ENCODE measurements around the gene HTRA2.

The HTRA2 gene

GRCh38 chr2:74498500-74499266 lies 31.1 kb upstream of the HTRA2 start:
- Histone ChIP-seq H3K27ac (no peak overlapping the region), H3K4me1 (peaks cover 0 to 32% (median 14%) of the 10 kb centered on the region in 10 experiments; a peak in 18 of 20 replicates), H3K9ac (no peak overlapping the region), H3K9me3 (replicated peaks in 1 of 11) (peaks cover 0 to 10% (median 0%) of the 10 kb centered on the region in 11 experiments; a peak in 1 of 22 replicates), H4K20me1 (peaks cover 0 to 56% (median 17%) of the 10 kb centered on the region in 11 experiments; a peak in 14 of 22 replicates), H3K4me2 (peak overlapping the region in 2 of 11 experiments; percentile 5 to 6; a peak in 2 of 22 replicates), H3K27me3 (peaks cover 77 to 87% (median 83%) of the 10 kb centered on the region in 11 experiments), H3K36me3 (peaks cover 5 to 23% (median 14%) of the 10 kb centered on the region in 11 experiments), H3K4me3 (0 out of 20 replicates have a peak overlapping the region, but pooled peaks of 1 of the 10 experiments have one; percentile 5)
- no peak for TF ChIP-seq Cebpa-rat (IDR thresholded peaks at IDR 0.05)

- H3K4me2 ChIP-seq, result peak within 1 kb of the TSS in 2 of 11 experiments; percentile 5 to 6; a peak in 1 of 22 replicates
- peaks cover 0 to 56% (median 17%) of the 10 kb centered on the region in 11 experiments; a peak in 13 of 22 replicates for H4K20me1 ChIP-seq
- no peak for TF ChIP-seq Cebpa-rat (IDR thresholded peaks at IDR 0.05)
- H3K4me1 ChIP-seq, result peaks cover 0 to 39% (median 14%) of the 10 kb centered on the region in 10 experiments; a peak in 18 of 20 replicates
- H3K27ac ChIP-seq, result no peak within 1 kb of the TSS
- H3K9ac ChIP-seq, result no peak within 1 kb of the TSS
- H3K27me3 ChIP-seq, result peaks cover 84 to 94% (median 90%) of the 10 kb centered on the region in 11 experiments
- H3K36me3 ChIP-seq, result peaks cover 2 to 19% (median 9%) of the 10 kb centered on the region in 11 experiments; a peak in 15 of 22 replicates
- 0 out of 20 replicates have a peak within 1 kb of the TSS, but pooled peaks of 1 of the 10 experiments have one; percentile 5 for H3K4me3 ChIP-seq
- H3K9me3 ChIP-seq (replicated peaks in 1 of 11), result peaks cover 0 to 10% (median 0%) of the 10 kb centered on the region in 11 experiments; a peak in 1 of 22 replicates
Measured at GRCh38 chr2:74499267-74499939, 30.3 kb upstream of the HTRA2 start, which contains the start of gene LBX2. TSS of gene LBX2 (minus strand) at chr2:74499603. CDS start at chr2:74499537, 66 bp downstream.

- H3K4me2 ChIP-seq, result no peak overlapping the region
- H4K20me1 ChIP-seq, result peaks cover 0 to 56% (median 17%) of the 10 kb centered on the region in 11 experiments; a peak in 13 of 22 replicates
- peaks cover 88 to 100% (median 97%) of the 10 kb centered on the region in 11 experiments for H3K27me3 ChIP-seq
- H3K9ac ChIP-seq, result no peak overlapping the region
- no peak overlapping the region for H3K27ac ChIP-seq
- peaks cover 0 to 45% (median 15%) of the 10 kb centered on the region in 10 experiments; a peak in 18 of 20 replicates for H3K4me1 ChIP-seq
- H3K36me3 ChIP-seq, result peaks cover under 1 to 18% (median 10%) of the 10 kb centered on the region in 11 experiments; a peak in 14 of 22 replicates
- H3K4me3 ChIP-seq, result no peak overlapping the region
- TF ChIP-seq Cebpa-rat (IDR thresholded peaks at IDR 0.05), result no peak
- H3K9me3 ChIP-seq (replicated peaks in 1 of 11), result peaks cover 0 to 10% (median 0%) of the 10 kb centered on the region in 11 experiments; a peak in 1 of 22 replicates
Measured at GRCh38 chr2:74499940-74500577, 29.7 kb upstream of the HTRA2 start.

- no peak overlapping the region for H3K27ac ChIP-seq
- peaks cover 5 to 50% (median 19%) of the 10 kb centered on the region in 10 experiments for H3K4me1 ChIP-seq
- H3K4me3 ChIP-seq, result no peak overlapping the region
- peaks cover 0 to 10% (median 0%) of the 10 kb centered on the region in 11 experiments; a peak in 1 of 22 replicates for H3K9me3 ChIP-seq (replicated peaks in 1 of 11)
- no peak overlapping the region for H3K4me2 ChIP-seq
- peaks cover 5 to 22% (median 13%) of the 10 kb centered on the region in 11 experiments for H3K36me3 ChIP-seq
- no peak for TF ChIP-seq Cebpa-rat (IDR thresholded peaks at IDR 0.05)
- H3K9ac ChIP-seq, result no peak overlapping the region
- H3K27me3 ChIP-seq, result peaks cover 88 to 100% (median 100%) of the 10 kb centered on the region in 11 experiments
- peaks cover 0 to 56% (median 17%) of the 10 kb centered on the region in 11 experiments; a peak in 14 of 22 replicates for H4K20me1 ChIP-seq
Measured at GRCh38 chr2:74500578-74500946, 29.2 kb upstream of the HTRA2 start.

GRCh38 chr2:74501335-74502071 lies 28.2 kb upstream of the HTRA2 start:
- H3K9me3 ChIP-seq (replicated peaks in 1 of 11), result peaks cover 0 to 10% (median 0%) of the 10 kb centered on the region in 11 experiments; a peak in 1 of 22 replicates
- peaks cover 79 to 96% (median 94%) of the 10 kb centered on the region in 11 experiments for H3K27me3 ChIP-seq
- H4K20me1 ChIP-seq, result peaks cover 0 to 55% (median 17%) of the 10 kb centered on the region in 11 experiments; a peak in 14 of 22 replicates
- H3K9ac ChIP-seq, result no peak overlapping the region
- peak overlapping the region in 3 of 11 experiments; percentile 94 to 100 (median 98); a peak in 4 of 22 replicates for H3K4me2 ChIP-seq
- peaks cover 11 to 27% (median 18%) of the 10 kb centered on the region in 11 experiments; a peak in 21 of 22 replicates for H3K36me3 ChIP-seq
- peak overlapping the region in 1 of 10 experiments; percentile 53; a peak in 1 of 20 replicates for H3K4me3 ChIP-seq
- no peak for TF ChIP-seq Cebpa-rat (IDR thresholded peaks at IDR 0.05)
- no peak overlapping the region for H3K27ac ChIP-seq
- peaks cover 14 to 60% (median 29%) of the 10 kb centered on the region in 10 experiments for H3K4me1 ChIP-seq

- peaks cover 71 to 89% (median 87%) of the 10 kb centered on the region in 11 experiments for H3K27me3 ChIP-seq
- H3K4me3 ChIP-seq, result peak overlapping the region in 6 of 10 experiments; percentile 32 to 65 (median 52); a peak in 9 of 20 replicates
Measured at GRCh38 chr2:74502147-74502719, 27.5 kb upstream of the HTRA2 start.

More at GRCh38 chr2:74502147-74502719, 27.5 kb upstream of the HTRA2 start:
- Histone ChIP-seq H4K20me1 (peaks cover 0 to 55% (median 15%) of the 10 kb centered on the region in 11 experiments; a peak in 13 of 22 replicates), H3K9me3 (replicated peaks in 1 of 11) (peaks cover 0 to 10% (median 0%) of the 10 kb centered on the region in 11 experiments; a peak in 1 of 22 replicates), H3K4me2 (peak overlapping the region in 8 of 11 experiments; percentile 39 to 100 (median 79); a peak in 13 of 22 replicates), H3K27ac (peak overlapping the region in 2 of 11 experiments; percentile 70 to 80; a peak in 3 of 22 replicates), H3K9ac (peak overlapping the region in 3 of 11 experiments; percentile 60 to 84 (median 77); a peak in 4 of 22 replicates), H3K4me1 (peaks cover 20 to 64% (median 34%) of the 10 kb centered on the region in 10 experiments), H3K36me3 (peaks cover 11 to 24% (median 18%) of the 10 kb centered on the region in 11 experiments; a peak in 21 of 22 replicates)
- no peak for TF ChIP-seq Cebpa-rat (IDR thresholded peaks at IDR 0.05)

All from BLaER1 treated with 17β-estradiol and CSF1 and Interleukin-3, amounts not matched to agents 10 nM and 100 nM (cell line).